Measurements from ENCODE around the gene TOMM6. TPM values are rescaled to one million over a fixed set of nuclear protein-coding genes. Genes with fewer than 3 reads are reported as not detected.

TOMM6 gene
- total and polyA plus RNA-seq, 8 donors = 11.9 to 343 (median 131) TPM

DNA sequence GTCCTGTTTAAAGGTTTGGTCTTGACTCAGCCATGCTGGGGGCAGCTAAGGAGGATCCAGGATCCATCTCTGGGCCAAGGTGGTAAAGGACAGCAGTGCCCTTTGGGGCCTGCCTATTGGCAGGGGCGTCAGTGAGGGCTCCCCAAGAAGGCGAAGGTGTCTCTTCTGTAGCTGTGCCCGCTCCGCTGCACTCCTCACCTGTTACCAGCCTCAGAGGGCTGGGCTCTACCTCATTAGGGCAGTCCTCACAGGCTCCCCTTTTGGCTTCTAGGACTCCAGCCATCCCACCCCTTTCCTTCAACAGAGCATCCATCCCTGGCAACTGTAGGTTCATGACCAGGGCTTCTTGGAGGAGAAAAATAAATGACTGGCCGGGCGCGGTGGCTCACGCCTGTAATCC lies 18.1 kb upstream of the TOMM6 start:
- no peak for DNase-seq
- H3K36me3 ChIP-seq = peaks cover 29 to 54% (median 43%) of the 10 kb centered on the region in 4 donors
- H3K4me1 ChIP-seq = peaks cover 25 to 45% (median 31%) of the 10 kb centered on the region in 4 donors
- TF ChIP-seq, protein P1, sequence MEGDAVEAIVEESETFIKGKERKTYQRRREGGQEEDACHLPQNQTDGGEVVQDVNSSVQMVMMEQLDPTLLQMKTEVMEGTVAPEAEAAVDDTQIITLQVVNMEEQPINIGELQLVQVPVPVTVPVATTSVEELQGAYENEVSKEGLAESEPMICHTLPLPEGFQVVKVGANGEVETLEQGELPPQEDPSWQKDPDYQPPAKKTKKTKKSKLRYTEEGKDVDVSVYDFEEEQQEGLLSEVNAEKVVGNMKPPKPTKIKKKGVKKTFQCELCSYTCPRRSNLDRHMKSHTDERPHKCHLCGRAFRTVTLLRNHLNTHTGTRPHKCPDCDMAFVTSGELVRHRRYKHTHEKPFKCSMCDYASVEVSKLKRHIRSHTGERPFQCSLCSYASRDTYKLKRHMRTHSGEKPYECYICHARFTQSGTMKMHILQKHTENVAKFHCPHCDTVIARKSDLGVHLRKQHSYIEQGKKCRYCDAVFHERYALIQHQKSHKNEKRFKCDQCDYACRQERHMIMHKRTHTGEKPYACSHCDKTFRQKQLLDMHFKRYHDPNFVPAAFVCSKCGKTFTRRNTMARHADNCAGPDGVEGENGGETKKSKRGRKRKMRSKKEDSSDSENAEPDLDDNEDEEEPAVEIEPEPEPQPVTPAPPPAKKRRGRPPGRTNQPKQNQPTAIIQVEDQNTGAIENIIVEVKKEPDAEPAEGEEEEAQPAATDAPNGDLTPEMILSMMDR (IDR thresholded peaks at IDR 0.05) = no peak
- TF ChIP-seq EP300 (IDR thresholded peaks at IDR 0.05) (no peak), POLR2A (IDR thresholded peaks at IDR 0.05) (no peak), POLR2AphosphoS5 (IDR thresholded peaks at IDR 0.05) (no peak)
- no peaks in the 10 kb centered on the region for H3K9me3 ChIP-seq
- no peaks in the 10 kb centered on the region for H3K27me3 ChIP-seq
- intact Hi-C loops (cut with DNase I; ENCODE audit: low total_unique reads) = no loop called here
- peak overlapping the region; percentile 51 to 82 (median 75) for H3K27ac ChIP-seq
- 92 to 96% (median 94%) methylated on average over 8 of the region's 8 CpGs for WGBS, 5 donors
- H3K4me3 ChIP-seq = no peak overlapping the region

DNA sequence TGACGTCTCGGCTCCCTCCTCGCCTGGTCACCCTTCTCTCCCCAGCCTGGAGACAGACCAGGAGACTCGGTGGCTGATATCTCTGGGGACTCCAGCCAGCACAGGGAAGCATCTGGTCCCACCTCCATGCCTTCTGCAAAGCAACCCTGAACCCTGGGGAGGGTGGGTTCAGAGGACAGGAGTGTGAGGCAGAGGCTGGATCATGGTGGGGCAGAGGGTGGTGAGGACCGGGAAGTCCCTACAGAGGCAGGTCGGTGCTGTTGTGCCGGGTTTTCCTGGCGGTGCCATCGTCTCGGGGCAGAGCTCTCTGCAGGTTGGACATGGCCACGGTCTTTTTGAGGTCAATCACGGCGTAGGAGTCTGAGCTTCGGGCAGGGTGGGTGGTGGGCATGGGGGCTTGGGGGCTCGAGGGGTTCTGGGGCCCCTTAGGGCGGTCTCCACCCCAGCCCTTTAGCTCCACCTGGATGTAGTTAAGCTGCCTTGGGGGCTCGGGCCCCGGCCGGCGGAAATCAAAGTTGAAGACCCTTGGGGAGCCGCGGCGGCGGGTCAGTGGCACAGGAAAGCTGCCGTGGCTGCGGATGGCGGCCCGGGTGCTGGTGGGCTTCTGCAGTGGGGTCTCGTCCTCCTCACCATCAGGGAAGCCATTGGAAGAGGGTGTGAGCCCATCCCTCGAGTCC lies 17.0 kb upstream of the TOMM6 start:
- Histone ChIP-seq H3K4me1 (peaks cover 25 to 57% (median 38%) of the 10 kb centered on the region in 4 donors), H3K27ac (peak overlapping the region in 1 of 5 donors; percentile 7), H3K4me3 (no peak overlapping the region), H3K27me3 (no peaks in the 10 kb centered on the region), H3K36me3 (peaks cover 36 to 65% (median 55%) of the 10 kb centered on the region in 4 donors), H3K9me3 (no peaks in the 10 kb centered on the region)
- WGBS, 5 donors = 84 to 92% (median 91%) methylated on average over 17 to 30 of the region's 30 CpGs
- no peak for TF ChIP-seq EP300 (IDR thresholded peaks at IDR 0.05)
- no peak for TF ChIP-seq POLR2AphosphoS5 (IDR thresholded peaks at IDR 0.05)
- TF ChIP-seq POLR2A (IDR thresholded peaks at IDR 0.05) = no peak
- TF ChIP-seq, protein P1 (IDR thresholded peaks at IDR 0.05) = no peak
- intact Hi-C loops (cut with DNase I; ENCODE audit: low total_unique reads) = loop anchor here (5.0 kb wide), 1 partner anchor 73 kb away; no protein-coding TSS in a partner anchor
- no peak for DNase-seq

- no peak for DNase-seq
- intact Hi-C loops (cut with DNase I; ENCODE audit: low total_unique reads) = loop anchor here (5.0 kb wide), 1 partner anchor 74 kb away; no protein-coding TSS in a partner anchor
- Histone ChIP-seq H3K4me3 (no peak overlapping the region), H3K4me1 (peaks cover 25 to 63% (median 43%) of the 10 kb centered on the region in 4 donors), H3K27ac (peak overlapping the region in 1 of 5 donors; percentile 7), H3K36me3 (peaks cover 36 to 72% (median 63%) of the 10 kb centered on the region in 4 donors), H3K9me3 (no peaks in the 10 kb centered on the region), H3K27me3 (no peaks in the 10 kb centered on the region)
- WGBS, 5 donors = 90 to 92% (median 91%) methylated on average over 16 to 29 of the region's 29 CpGs
- no peak for TF ChIP-seq POLR2AphosphoS5 (IDR thresholded peaks at IDR 0.05)
- TF ChIP-seq EP300 (IDR thresholded peaks at IDR 0.05) = no peak
- TF ChIP-seq, protein P1 (IDR thresholded peaks at IDR 0.05) = no peak
- TF ChIP-seq POLR2A (IDR thresholded peaks at IDR 0.05) = no peak
These were observed 16.2 kb upstream of the TOMM6 start for GRCh38 chr6:41771058-41771983.

GRCh38 chr6:41774841-41775240 lies 12.7 kb upstream of the TOMM6 start:
- Histone ChIP-seq H3K36me3 (peaks cover 36 to 76% (median 73%) of the 10 kb centered on the region in 4 donors), H3K4me1 (peaks cover 7 to 59% (median 29%) of the 10 kb centered on the region in 4 donors), H3K9me3 (no peaks in the 10 kb centered on the region), H3K27me3 (no peaks in the 10 kb centered on the region), H3K27ac (peak overlapping the region; percentile 1 to 46 (median 21)), H3K4me3 (no peak overlapping the region)
- intact Hi-C loops (cut with DNase I; ENCODE audit: low total_unique reads) = loop anchor here (5.0 kb wide), 1 partner anchor 78 kb away; no protein-coding TSS in a partner anchor
- WGBS, 5 donors = 51 to 71% (median 64%) methylated on average over 3 of the region's 3 CpGs
- DNase-seq = no peak
- no peak for TF ChIP-seq EP300 (IDR thresholded peaks at IDR 0.05)
- TF ChIP-seq POLR2AphosphoS5 (IDR thresholded peaks at IDR 0.05) = no peak
- no peak for TF ChIP-seq POLR2A (IDR thresholded peaks at IDR 0.05)
- TF ChIP-seq, protein P1 (IDR thresholded peaks at IDR 0.05) = no peak
